Measurements from ENCODE around the gene SSBP4. TPM values are rescaled to one million over a fixed set of nuclear protein-coding genes. Genes with fewer than 3 reads are reported as not detected.
A peak's percentile ranks its signal among the peaks of the same experiment; 100 is the strongest.

SSBP4 gene
- total and polyA plus RNA-seq, 2 of the 4 experiments (the other 2 are of a cell fraction) = 14.9 to 39.7 TPM

- Histone ChIP-seq H3K9me1 (ENCODE audit: insufficient read depth, low read length) (peaks cover 9% of the 10 kb centered on the region; the same call in 1 of the 2 replicates), H2AK9ac (replicated peaks; ENCODE audit: low read depth, low read length, poor library complexity) (no peak overlapping the region), H4K5ac (ENCODE audit: low read depth, low read length) (no peak overlapping the region), H3K9ac (ENCODE audit: low read depth, low read length) (no peak overlapping the region), H2AK5ac (ENCODE audit: low read depth, low read length) (peak overlapping the region; percentile 33; the same call in 1 of the 2 replicates), H3K4ac (ENCODE audit: low read depth, low read length) (no peak overlapping the region), H3K27ac (ENCODE audit: insufficient read depth, low read length) (no peak overlapping the region), H2BK15ac (ENCODE audit: low read depth, low read length) (no peak overlapping the region), H3K23ac (ENCODE audit: low read depth, low read length) (0 out of 2 replicates have a peak overlapping the region, but pooled peaks have one; percentile 59), H3K79me1 (ENCODE audit: low read depth in 1 of 2, low read length in 2 of 2) (peaks cover 4 to 23% of the 10 kb centered on the region in 2 experiments; a peak in 3 of 4 replicates), H2BK20ac (ENCODE audit: low read depth, low read length) (no peak overlapping the region), H3K18ac (ENCODE audit: low read depth, low read length) (no peak overlapping the region), H4K20me1 (ENCODE audit: insufficient read depth, low read length) (peaks cover 54% of the 10 kb centered on the region), H3K4me2 (ENCODE audit: low read depth, low read length) (no peak overlapping the region), H3K27me3 (ENCODE audit: control insufficient read depth, insufficient read depth, low read length) (no peaks in the 10 kb centered on the region), H4K8ac (ENCODE audit: low read depth in 2 of 2, low read length in 2 of 2) (no peak overlapping the region), H2AFZ (replicated peaks; ENCODE audit: low read length, poor library complexity) (peak overlapping the region; percentile 23), H2BK120ac (ENCODE audit: low read depth, low read length) (no peak overlapping the region), H3K56ac (ENCODE audit: extremely low read depth, insufficient read depth, low read length) (no peak overlapping the region), H3K36me3 (ENCODE audit: control insufficient read depth, insufficient read depth, low read length) (peaks cover 37% of the 10 kb centered on the region), H4K91ac (ENCODE audit: insufficient read depth, low read depth, low read length) (no peak overlapping the region), H3K14ac (replicated peaks; ENCODE audit: low read depth, low read length) (no peak overlapping the region; the same call in 1 of the 2 replicates), H3K4me3 (ENCODE audit: insufficient read depth, low read depth, low read length) (no peak overlapping the region), H3K4me1 (ENCODE audit: control insufficient read depth, insufficient read depth, low read length) (peaks cover 17% of the 10 kb centered on the region; the same call in 1 of the 2 replicates), H3K9me3 (ENCODE audit: control insufficient read depth, insufficient read depth, low read length) (no peaks in the 10 kb centered on the region), H2BK5ac (ENCODE audit: low read depth, low read length, poor library complexity, severe bottlenecking) (peak overlapping the region; percentile 75)
- dilution Hi-C loops (cut with HindIII; ENCODE audit: low sequenced_read_pairs, unreplicated experiment) = no loop called here
- WGBS, 2 experiments (ENCODE audit: extremely low coverage in 2 of 2, insufficient read length in 1 of 2) = 92% methylated on average over 2 of the region's 5 CpGs; no CpG with 5 or more reads in 1 of the 2 experiments
- DNase-seq = no peak
- POLR2A ChIA-PET (ENCODE audit: unreplicated experiment) = no interaction called here
- CTCF ChIA-PET = no interaction called here
- no TSS peak for BruUV-seq (replicated peaks)
- in situ Hi-C loops (cut with MboI; ENCODE audit: low sequenced_read_pairs) = no loop called here
- intact Hi-C loops (cut with micrococcal nuclease) = no loop called here
- ATAC-seq (ENCODE audit: low read depth) = no peak
- TF ChIP-seq FOS (IDR thresholded peaks at IDR 0.05; ENCODE audit: low read depth, low read length) = no peak
- TF ChIP-seq USF2 (IDR thresholded peaks at IDR 0.05; ENCODE audit: low read depth, low read length) = no peak
- no peak for TF ChIP-seq SMC3 (IDR thresholded peaks at IDR 0.05; ENCODE audit: low read depth, low read length)
- TF ChIP-seq, protein P1, sequence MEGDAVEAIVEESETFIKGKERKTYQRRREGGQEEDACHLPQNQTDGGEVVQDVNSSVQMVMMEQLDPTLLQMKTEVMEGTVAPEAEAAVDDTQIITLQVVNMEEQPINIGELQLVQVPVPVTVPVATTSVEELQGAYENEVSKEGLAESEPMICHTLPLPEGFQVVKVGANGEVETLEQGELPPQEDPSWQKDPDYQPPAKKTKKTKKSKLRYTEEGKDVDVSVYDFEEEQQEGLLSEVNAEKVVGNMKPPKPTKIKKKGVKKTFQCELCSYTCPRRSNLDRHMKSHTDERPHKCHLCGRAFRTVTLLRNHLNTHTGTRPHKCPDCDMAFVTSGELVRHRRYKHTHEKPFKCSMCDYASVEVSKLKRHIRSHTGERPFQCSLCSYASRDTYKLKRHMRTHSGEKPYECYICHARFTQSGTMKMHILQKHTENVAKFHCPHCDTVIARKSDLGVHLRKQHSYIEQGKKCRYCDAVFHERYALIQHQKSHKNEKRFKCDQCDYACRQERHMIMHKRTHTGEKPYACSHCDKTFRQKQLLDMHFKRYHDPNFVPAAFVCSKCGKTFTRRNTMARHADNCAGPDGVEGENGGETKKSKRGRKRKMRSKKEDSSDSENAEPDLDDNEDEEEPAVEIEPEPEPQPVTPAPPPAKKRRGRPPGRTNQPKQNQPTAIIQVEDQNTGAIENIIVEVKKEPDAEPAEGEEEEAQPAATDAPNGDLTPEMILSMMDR (conservative IDR thresholded peaks at IDR 0.05; ENCODE audit: low read depth, low read length) = no peak
- TF ChIP-seq, protein P2, sequence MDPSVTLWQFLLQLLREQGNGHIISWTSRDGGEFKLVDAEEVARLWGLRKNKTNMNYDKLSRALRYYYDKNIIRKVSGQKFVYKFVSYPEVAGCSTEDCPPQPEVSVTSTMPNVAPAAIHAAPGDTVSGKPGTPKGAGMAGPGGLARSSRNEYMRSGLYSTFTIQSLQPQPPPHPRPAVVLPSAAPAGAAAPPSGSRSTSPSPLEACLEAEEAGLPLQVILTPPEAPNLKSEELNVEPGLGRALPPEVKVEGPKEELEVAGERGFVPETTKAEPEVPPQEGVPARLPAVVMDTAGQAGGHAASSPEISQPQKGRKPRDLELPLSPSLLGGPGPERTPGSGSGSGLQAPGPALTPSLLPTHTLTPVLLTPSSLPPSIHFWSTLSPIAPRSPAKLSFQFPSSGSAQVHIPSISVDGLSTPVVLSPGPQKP (IDR thresholded peaks at IDR 0.05; ENCODE audit: borderline replicate concordance, low read depth, low read length) = no peak
- TF ChIP-seq MAZ (IDR thresholded peaks at IDR 0.05; ENCODE audit: borderline replicate concordance, low read depth, low read length) = no peak
- TF ChIP-seq MAFK (IDR thresholded peaks at IDR 0.05; ENCODE audit: low read depth, low read length) = no peak
- no peak for TF ChIP-seq RCOR1 (IDR thresholded peaks at IDR 0.05; ENCODE audit: insufficient replicate concordance, low read length)
- TF ChIP-seq MXI1 (IDR thresholded peaks at IDR 0.05; ENCODE audit: borderline replicate concordance, low read depth, low read length) = no peak
- no peak for TF ChIP-seq RFX5 (IDR thresholded peaks at IDR 0.05; ENCODE audit: low read depth, low read length)
- no peak for TF ChIP-seq CHD1 (IDR thresholded peaks at IDR 0.05; ENCODE audit: low read depth, low read length)
- TF ChIP-seq POLR2A (IDR thresholded peaks at IDR 0.05; ENCODE audit: low read depth, low read length) = no peak
- TF ChIP-seq BHLHE40 (IDR thresholded peaks at IDR 0.05; ENCODE audit: low read depth, low read length) = no peak
- no peak for TF ChIP-seq NFE2L2 (IDR thresholded peaks at IDR 0.05; ENCODE audit: low read depth, low read length)
Measured at GRCh38 chr19:18441804-18442788, 22.9 kb downstream of the SSBP4 start.
